GM10248 (cell line): Measurements from ENCODE around the gene PPP1R3E.
"Not testable (repeated sequence)": the region's sequence is repeated elsewhere in the genome, so short reads cannot be mapped to it uniquely, and the experiment has no call there.

ENCODE experiments used
- CTCF ChIA-PET: fragments of 300-600 bp; sonication (Branson Sonifier 250); formaldehyde crosslinking; extraction: SDS; loops from one replicate; lab custom pipeline; 2021; ENCODE audit warnings: antibody characterized with exemption; lab: Yijun Ruan, JAX
- POLR2A ChIA-PET: fragments of 350-650 bp; sonication (Branson Sonifier 250); formaldehyde crosslinking; extraction: SDS; loops from one replicate; lab custom pipeline; 2020; ENCODE audit warnings: antibody characterized with exemption; lab: Yijun Ruan, JAX
- DNase-seq: peaks from one replicate; pipeline ENCODE4 v3.0.0; 2012; ENCODE audit errors: extremely low spot score
- CTCF ChIP-seq: IDR thresholded peaks from 2 replicates; pipeline ENCODE4 v1.5.1; 2012; ENCODE audit warnings: mild to moderate bottlenecking, low read depth; ENCODE audit errors: extremely low read depth, missing control alignments, control extremely low read depth

PPP1R3E gene

GRCh38 chr14:23327947-23328744, 25.5 kb upstream of the PPP1R3E start:
- peak; percentile 84 for DNase-seq
- TF ChIP-seq CTCF = peak; percentile 76
- CTCF ChIA-PET = interaction anchor here (1.0 to 4.8 kb wide), 12 partner anchors 7 to 277 kb away, joined by 3 to 54 read pairs (median 4); partner anchors contain the start of genes CMTM5, PABPN1 and PPP1R3E
- POLR2A ChIA-PET = no interaction called here

GRCh38 chr14:23326491-23327332, 24.1 kb upstream of the PPP1R3E start:
- POLR2A ChIA-PET = interaction anchor here (0.9 to 1.2 kb wide), 3 partner anchors 9 to 40 kb away, joined by 3 to 6 read pairs (median 4); partner anchors contain the start of gene HOMEZ
- TF ChIP-seq CTCF = no peak
- CTCF ChIA-PET = interaction anchor here (0.7 to 4.8 kb wide), 29 partner anchors 9 to 279 kb away, joined by 3 to 54 read pairs (median 4); partner anchors contain the start of genes BCL2L2, CMTM5, HOMEZ and PPP1R3E
- no peak for DNase-seq

- ChIA-PET POLR2A (interaction anchor here (1.2 kb wide), 1 partner anchor 10 kb away, joined by 3 read pairs; no protein-coding TSS in a partner anchor), CTCF (interaction anchor here (1.2 to 4.8 kb wide), 6 partner anchors 10 to 53 kb away, joined by 3 to 54 read pairs (median 7); partner anchors contain the start of genes CMTM5, HOMEZ and SLC22A17)
- DNase-seq = not testable (repeated sequence)
Measured at GRCh38 chr14:23325746-23326145, 23.1 kb upstream of the PPP1R3E start.

GRCh38 chr14:23324993-23325392, 22.3 kb upstream of the PPP1R3E start:
- TF ChIP-seq CTCF = no peak
- CTCF ChIA-PET = interaction anchor here (0.6 to 4.8 kb wide), 4 partner anchors 10 to 1793 kb away, joined by 3 to 26 read pairs (median 6); no protein-coding TSS in a partner anchor
- POLR2A ChIA-PET = no interaction called here
- DNase-seq = no peak

GRCh38 chr14:23324455-23324846, 21.8 kb upstream of the PPP1R3E start:
- ChIA-PET CTCF (interaction anchor here (1.2 to 4.8 kb wide), 4 partner anchors 10 to 203 kb away, joined by 3 to 26 read pairs (median 6); no protein-coding TSS in a partner anchor), POLR2A (no interaction called here)
- no peak for TF ChIP-seq CTCF
- DNase-seq = no peak

GRCh38 chr14:23323838-23324454, 21.3 kb upstream of the PPP1R3E start:
- POLR2A ChIA-PET = interaction anchor here (1.0 to 1.1 kb wide), 2 partner anchors 21 to 22 kb away, joined by 3 read pairs; no protein-coding TSS in a partner anchor
- CTCF ChIA-PET = interaction anchor here (1.1 to 8.0 kb wide), 6 partner anchors 11 to 203 kb away, joined by 3 to 136 read pairs (median 6); partner anchors contain the start of genes BCL2L2 and PPP1R3E
- DNase-seq = no peak
- no peak for TF ChIP-seq CTCF
